HG03520 (cell line): Measurements from ENCODE around the gene TTC39A.

Experiments
- ATAC-seq: cut with Tn5 transposase; IDR thresholded peaks from one replicate; pipeline ENCODE4 v1.9.1; 2021; ENCODE audit warnings: mild to moderate bottlenecking, moderate library complexity; ENCODE audit not compliant: unreplicated experiment

Gene TTC39A

GRCh38 chr1:51316113-51316845 lies 14.1 kb downstream of the TTC39A start:
- no peak for ATAC-seq

GRCh38 chr1:51314974-51315373 lies 15.4 kb downstream of the TTC39A start:
- no peak for ATAC-seq

GRCh38 chr1:51313961-51314777 lies 16.2 kb downstream of the TTC39A start:
- no peak for ATAC-seq

DNA sequence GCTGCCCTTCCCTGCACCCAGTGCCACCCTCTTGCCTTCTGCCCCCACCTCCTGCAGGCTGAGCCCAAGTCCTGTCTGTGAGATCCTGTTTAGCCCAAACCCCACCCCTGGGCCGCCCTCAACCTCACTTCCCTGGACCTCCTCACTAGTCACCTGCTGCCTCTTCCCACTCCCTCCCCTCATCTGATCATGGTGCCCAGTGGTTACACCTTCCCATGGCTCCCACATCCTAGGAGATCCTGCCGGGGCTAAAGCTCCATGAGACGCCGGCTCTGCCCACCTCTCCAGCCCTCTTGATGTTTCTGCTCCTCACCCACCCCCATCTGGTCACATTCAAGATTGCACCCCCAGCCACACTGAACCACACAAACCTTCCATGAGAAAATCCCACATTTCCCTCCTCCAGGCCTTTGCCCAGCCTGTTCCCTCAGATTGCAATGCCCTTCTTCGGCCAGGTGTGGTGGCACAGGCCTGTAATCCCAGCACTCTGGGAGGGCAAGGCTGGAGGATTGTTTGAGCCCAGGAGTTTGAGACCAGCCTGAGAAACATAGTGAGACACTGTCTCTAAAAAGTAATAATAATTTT lies 17.0 kb downstream of the TTC39A start:
- ATAC-seq = no peak

- ATAC-seq = no peak
Observed at GRCh38 chr1:51312718-51313117, 17.6 kb downstream of the TTC39A start.

DNA sequence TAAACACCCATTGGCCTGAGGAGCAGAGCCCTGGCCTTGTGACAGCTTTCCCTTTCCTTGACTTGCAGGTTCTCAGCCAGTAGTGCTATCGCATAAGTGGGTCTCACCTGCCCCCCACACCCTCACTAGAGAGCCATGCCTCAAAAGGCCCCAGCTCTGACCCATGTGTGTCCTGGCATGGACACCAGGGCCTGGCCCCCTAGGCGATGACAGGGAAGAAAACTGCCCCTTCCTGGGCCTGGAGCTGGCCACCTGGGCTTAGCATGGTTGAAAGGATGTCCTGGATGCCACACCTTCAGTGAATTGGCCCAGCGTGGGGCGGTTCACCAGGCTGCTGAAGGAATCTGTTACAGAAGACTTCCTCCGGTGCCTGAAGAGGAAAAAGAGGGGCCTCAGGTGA lies 18.5 kb downstream of the TTC39A start:
- ATAC-seq = no peak

DNA sequence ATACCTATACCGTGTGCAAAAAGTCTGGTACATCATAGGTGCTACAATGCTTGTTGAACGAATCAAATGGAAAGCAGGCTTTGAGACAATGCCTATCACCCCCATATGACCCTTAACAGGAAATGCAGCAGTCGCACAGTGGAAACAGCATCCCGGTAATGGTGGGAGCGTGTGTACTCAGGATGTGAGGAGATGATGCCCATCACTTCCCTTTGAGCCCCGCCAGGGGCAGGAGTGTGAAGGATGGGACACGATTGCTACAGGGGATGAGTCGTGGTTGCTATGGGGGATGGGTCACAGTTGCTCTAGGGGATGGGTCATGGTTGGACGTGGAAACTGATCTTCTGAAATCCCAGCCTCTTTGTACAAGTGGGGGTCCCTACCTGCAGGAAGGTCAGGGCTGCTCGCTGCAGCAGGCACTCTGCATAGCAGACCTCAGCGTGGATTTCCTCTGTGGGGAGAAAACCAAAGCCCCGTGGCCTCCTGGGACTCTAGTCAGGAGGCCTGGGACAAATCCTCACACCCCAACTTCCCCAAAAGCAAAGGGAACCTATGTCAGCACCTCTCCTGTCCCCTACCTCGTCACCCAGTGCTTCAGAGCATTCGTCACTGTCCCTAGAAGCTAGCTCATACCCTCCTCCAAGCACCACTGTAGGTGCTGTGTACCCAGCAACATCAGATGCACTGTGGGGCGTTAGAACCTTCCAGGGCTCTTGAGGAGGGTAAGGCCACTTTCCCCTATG lies 19.3 kb downstream of the TTC39A start:
- ATAC-seq = no peak

- ATAC-seq = no peak
Observed at GRCh38 chr1:51309291-51309690, 21.1 kb downstream of the TTC39A start.

- ATAC-seq = no peak
Observed at GRCh38 chr1:51308636-51309035, 21.7 kb downstream of the TTC39A start.

DNA sequence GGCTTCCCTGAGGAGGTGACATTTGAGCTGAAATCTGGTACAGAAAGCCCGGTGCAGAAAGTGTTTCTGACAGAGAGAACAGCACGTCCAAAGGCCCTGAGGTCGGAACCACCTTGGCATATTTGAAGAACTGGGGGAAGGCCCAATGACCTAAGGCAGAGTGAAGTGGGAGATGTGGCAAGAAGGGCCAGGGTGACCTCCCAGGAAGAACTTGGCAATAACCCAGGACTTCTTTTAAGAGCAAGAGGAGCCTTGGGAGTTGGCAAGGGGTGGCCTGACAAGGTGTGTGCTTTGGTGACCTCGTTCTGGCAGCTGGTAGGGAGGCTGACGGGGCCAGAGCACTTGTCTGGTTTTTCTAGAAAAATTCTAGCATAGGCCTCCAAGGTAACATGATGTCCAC lies 23.4 kb downstream of the TTC39A start:
- ATAC-seq = no peak

DNA sequence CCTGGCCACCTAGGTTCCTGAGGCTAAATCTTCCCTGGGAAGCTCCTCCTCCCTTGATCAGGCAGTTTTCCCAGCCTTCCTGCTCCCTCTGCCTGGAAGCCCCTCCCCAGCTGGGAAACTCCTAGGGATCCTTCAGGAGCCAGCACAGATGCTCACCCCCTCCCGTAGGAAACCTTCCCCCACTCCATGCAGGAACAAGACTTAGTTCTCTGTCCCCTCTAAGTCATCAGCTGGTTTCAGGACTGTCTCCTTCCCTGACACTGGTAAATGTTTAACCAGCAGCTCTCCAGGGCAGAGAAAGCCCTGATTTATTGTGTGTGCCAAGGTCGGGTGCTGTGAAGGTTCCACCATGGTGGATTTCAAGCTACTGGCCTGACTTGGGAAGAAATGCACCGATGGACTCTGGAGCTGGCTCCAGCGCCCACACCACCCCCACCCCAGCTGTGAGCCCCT lies 25.0 kb downstream of the TTC39A start:
- no peak for ATAC-seq

GRCh38 chr1:51304360-51304759 lies 26.0 kb downstream of the TTC39A start:
- ATAC-seq = no peak

DNA sequence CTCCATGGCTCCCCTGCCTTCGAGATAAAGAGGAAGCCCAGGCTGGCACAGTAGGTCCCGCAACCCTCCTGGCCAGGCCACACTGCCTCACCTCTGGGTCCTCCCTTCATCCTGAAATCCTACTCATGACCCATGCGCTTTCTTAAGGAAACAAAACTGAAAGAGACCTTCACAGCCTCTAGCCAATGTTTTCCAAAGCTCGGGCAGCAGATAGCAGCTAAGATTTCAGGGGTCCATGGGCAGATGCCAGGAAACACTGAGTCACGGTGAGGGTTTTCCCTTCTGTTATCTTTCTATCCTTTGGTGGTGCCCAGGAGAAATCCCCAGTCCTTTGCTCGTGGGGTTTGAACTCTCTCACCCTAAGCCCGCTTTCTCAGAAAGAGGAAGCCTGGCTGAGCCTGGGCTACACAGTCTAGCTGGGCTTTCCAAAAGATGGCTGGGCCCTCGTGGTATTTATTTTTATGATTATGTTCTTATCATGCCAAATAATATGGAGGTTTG lies 26.6 kb downstream of the TTC39A start:
- ATAC-seq = no peak

- ATAC-seq = no peak
Observed at GRCh38 chr1:51303315-51303714, 27.0 kb downstream of the TTC39A start.

GRCh38 chr1:51302746-51303145 lies 27.6 kb downstream of the TTC39A start:
- ATAC-seq = no peak

GRCh38 chr1:51302270-51302669 lies 28.1 kb downstream of the TTC39A start:
- no peak for ATAC-seq

GRCh38 chr1:51301844-51302162 lies 28.6 kb downstream of the TTC39A start:
- ATAC-seq = no peak

DNA sequence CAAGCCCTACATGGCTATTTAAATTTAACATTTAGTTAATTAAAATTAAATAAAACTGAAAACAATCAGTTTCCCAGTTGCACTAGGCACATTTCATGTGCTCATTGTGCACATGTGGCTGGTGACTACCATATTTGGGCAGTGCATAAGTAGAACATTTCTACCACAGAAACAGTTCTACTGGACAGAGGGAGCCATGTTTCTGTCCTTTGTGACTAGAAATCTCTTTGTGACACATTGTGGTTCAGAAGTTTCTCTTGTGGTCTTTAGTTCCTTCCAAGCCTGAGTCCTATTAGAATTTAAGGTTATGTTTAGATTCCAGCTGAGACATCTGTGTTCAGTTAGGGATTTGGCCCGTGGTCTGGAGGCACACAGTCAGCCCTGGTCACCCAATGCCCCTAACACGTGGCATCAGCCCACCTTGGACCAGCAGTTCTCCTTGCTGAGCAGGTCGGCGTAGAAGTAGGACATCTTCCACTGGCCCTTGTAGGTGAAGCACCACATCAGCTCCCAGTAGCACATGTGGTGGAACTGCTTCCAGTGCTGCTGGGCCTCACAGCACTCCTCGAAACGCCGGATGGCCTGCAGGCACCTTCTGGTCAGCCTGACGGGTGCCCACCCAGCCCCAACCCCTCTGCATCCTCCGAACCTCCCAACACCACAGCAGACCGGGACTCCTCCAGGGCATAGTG lies 29.1 kb downstream of the TTC39A start:
- no peak for ATAC-seq

DNA sequence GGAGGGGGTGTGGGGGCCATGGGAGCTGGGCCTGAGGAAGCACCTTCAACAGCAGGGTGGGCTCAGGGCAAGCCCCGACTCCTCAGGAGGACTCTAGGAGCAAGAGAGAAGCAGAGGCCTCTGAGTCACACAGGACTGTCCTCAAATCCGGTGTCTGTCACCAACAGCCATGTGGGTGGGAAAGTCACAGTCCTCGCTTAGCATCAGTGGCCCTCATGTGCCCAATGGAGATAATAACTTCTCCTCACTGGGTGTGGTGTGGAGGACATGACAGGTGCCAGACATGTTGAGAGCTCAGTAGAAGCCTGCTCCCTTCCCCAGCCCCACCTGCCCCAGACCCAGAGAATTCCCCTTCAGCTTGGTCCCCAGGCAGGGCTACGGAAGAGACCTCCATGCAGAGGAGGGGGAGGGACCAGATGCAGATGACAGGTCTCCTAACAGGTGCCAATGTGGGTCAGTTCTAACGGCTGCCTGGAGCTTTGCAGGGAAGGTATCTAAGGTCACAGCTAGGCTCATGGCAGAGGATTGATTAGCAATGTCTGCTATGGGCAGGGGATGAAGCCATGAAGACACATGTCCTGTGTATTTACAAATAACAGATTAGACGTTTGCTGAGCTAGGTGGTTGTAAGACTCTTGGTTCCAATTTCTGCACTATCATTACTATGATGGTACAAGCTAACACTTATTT lies 30.2 kb downstream of the TTC39A start:
- ATAC-seq = no peak
